Kidney (tissue), 14 donors: ENCODE data around the gene SLC6A19. TPM values are rescaled to one million over a fixed set of nuclear protein-coding genes. Genes with fewer than 3 reads are reported as not detected.

Experiments used
- DNase-seq, 5 donors: peaks; one replicate each; pipeline ENCODE4 v3.0.0-alpha.2; 2013 to 2020
- FAIRE-seq: peaks from 2 replicates; lab custom pipeline; 2012; peaks lifted over from hg19 to GRCh38; lab: Jason Lieb, UNC
- H3K27ac ChIP-seq, 2 donors: one replicate each; pipeline ENCODE4 v1.7.0; 2013; ENCODE audit warnings: low read depth in 2 of 2, low read length in 2 of 2, inconsistent platforms in 1 of 2
- H3K27me3 ChIP-seq: one replicate; pipeline ENCODE4 v1.7.1; 2013; ENCODE audit warnings: low read length, inconsistent platforms; ENCODE audit not compliant: control insufficient read depth, insufficient read depth
- H3K36me3 ChIP-seq, 3 donors: one replicate each; pipeline versions ENCODE4 v1.7.0 to v1.7.1; 2013; ENCODE audit warnings: low read length in 3 of 3, control low read depth in 1 of 3, inconsistent platforms in 1 of 3; ENCODE audit not compliant: insufficient read depth in 3 of 3, control insufficient read depth in 2 of 3
- H3K4me1 ChIP-seq, 3 donors: one replicate each; pipeline versions ENCODE4 v1.7.0 to v1.7.1; 2013; ENCODE audit warnings: low read length in 3 of 3, inconsistent platforms in 1 of 3, low read depth in 1 of 3; ENCODE audit not compliant: control insufficient read depth in 2 of 3, insufficient read depth in 2 of 3
- H3K4me3 ChIP-seq, 3 donors: one replicate each; pipeline versions ENCODE4 v1.7.0 to v1.8.1; 2013; ENCODE audit warnings: low read length in 3 of 3, control low read depth in 1 of 3, inconsistent platforms in 1 of 3
- H3K9ac ChIP-seq, 3 donors: one replicate each; pipeline versions ENCODE4 v1.7.0 to v1.7.1; 2013; ENCODE audit warnings: low read length in 3 of 3, control low read depth in 1 of 3, inconsistent platforms in 1 of 3
- H3K9me3 ChIP-seq, 3 donors: one replicate each; pipeline versions ENCODE4 v1.7.0 to v1.7.1; 2013; ENCODE audit warnings: low read length in 3 of 3, control low read depth in 1 of 3, inconsistent platforms in 1 of 3; ENCODE audit not compliant: control insufficient read depth in 2 of 3, insufficient read depth in 1 of 3
- intact Hi-C: fragments of 100-400 bp; cut with DNase I; formaldehyde crosslinking; loops from one replicate; pipeline ENCODE4 v1.11.1; 2022
- polyA plus RNA-seq: library from polyadenylated mRNA; stranded (reverse); fragments of 350-450 nt; fragmentation: Illumina TruSeq; extraction: RNeasy Lipid Tissue Mini Kit (QIAGEN cat#74804); gene quantifications from one replicate; pipeline ENCODE4 v1.2.3, GENCODE V29; 2014; ENCODE audit warnings: low read depth, low replicate concordance; ENCODE audit not compliant: insufficient read depth
- total RNA-seq: library from RNA; stranded (reverse); fragmentation: NEBNext Ultra II Directional; extraction: Animal tissue kit (Norgen Biotek cat#: 25700); gene quantifications from one replicate; pipeline ENCODE4 v1.2.1, GENCODE V29; 2021
- TF ChIP-seq, protein P1 (sequence below): IDR thresholded peaks from 3 replicates; pipeline ENCODE4 v1.5.1; 2012; ENCODE audit warnings: mild to moderate bottlenecking, moderate library complexity, borderline replicate concordance; ENCODE audit not compliant: insufficient read depth; ENCODE audit errors: extremely low read depth
- donor health status: control.
- donor health status: control.
- donor health status: control.
- donor health status: control.
- donor health status: control.
- donor health status: DM: yes; HTN: yes; CAD: no.
- donor health status: Normal renal cell carcinoma (clear cell type).

Gene SLC6A19
- total and polyA plus RNA-seq, 2 donors from 2014 or later: 2.2 to 69.3 TPM

GRCh38 chr5:1185629-1186350 lies 15.6 kb upstream of the SLC6A19 start:
- Histone ChIP-seq H3K27ac (no peak overlapping the region), H3K36me3 (no peaks in the 10 kb centered on the region), H3K27me3 (no peaks in the 10 kb centered on the region), H3K4me1 (peaks cover 0 to 8% (median 5%) of the 10 kb centered on the region in 3 donors), H3K4me3 (no peak overlapping the region), H3K9ac (no peak overlapping the region), H3K9me3 (no peaks in the 10 kb centered on the region)
- intact Hi-C loops: no loop called here
- FAIRE-seq (no peak), DNase-seq (peak in 1 of 5 donors; percentile 70)
- TF ChIP-seq, protein P1, sequence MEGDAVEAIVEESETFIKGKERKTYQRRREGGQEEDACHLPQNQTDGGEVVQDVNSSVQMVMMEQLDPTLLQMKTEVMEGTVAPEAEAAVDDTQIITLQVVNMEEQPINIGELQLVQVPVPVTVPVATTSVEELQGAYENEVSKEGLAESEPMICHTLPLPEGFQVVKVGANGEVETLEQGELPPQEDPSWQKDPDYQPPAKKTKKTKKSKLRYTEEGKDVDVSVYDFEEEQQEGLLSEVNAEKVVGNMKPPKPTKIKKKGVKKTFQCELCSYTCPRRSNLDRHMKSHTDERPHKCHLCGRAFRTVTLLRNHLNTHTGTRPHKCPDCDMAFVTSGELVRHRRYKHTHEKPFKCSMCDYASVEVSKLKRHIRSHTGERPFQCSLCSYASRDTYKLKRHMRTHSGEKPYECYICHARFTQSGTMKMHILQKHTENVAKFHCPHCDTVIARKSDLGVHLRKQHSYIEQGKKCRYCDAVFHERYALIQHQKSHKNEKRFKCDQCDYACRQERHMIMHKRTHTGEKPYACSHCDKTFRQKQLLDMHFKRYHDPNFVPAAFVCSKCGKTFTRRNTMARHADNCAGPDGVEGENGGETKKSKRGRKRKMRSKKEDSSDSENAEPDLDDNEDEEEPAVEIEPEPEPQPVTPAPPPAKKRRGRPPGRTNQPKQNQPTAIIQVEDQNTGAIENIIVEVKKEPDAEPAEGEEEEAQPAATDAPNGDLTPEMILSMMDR: no peak

DNA sequence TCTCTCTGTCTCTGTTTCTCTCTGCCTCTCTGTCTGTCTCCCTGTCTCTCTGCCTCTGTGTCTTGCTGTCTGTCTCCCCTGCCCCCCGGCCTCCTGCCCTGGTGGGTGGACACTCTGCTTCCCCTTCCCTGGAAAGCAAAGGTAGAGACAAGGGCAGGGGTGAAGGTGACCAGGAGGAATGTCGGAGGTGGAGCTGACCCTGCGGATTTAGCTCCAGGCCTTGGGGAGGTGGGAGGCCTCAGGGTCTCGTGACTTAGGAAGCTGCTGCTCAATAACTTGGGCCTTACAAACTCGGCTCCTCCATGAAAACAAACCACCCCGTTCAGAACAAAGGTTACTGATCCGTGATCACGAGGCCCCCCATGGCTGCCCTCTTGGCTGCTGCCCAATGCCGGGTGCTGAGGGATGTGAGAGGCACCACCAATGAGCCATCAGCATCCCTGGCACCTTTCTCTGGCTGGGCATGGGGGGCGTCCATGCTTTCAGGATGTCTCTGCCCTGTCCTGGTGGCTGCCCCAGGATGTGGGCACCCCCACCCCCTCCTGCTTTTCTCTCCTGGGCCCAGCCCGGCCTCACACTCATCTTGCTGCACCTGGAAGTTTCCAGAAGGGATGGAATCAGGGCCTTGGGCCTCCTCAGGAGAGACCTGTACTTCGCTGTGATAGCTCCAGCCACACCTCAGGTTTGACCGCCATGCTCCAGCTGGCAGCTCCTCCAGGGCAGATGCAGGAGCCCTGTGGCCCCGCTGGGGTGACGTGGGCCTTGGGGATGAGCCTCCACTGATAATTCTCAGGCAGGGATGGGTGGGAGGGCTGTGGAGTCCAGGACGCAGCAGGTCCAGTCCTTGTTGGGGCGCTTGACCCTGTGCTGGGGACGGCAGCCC lies 14.8 kb upstream of the SLC6A19 start:
- H3K27me3 ChIP-seq: no peaks in the 10 kb centered on the region
- intact Hi-C loops: no loop called here
- FAIRE-seq (no peak), DNase-seq (peak in 2 of 5 donors; percentile 22 to 59)
- H3K36me3 ChIP-seq: no peaks in the 10 kb centered on the region
- no peak overlapping the region for H3K9ac ChIP-seq
- H3K27ac ChIP-seq: no peak overlapping the region
- TF ChIP-seq, protein P1: no peak
- H3K4me1 ChIP-seq: peaks cover 0 to 8% (median 5%) of the 10 kb centered on the region in 3 donors
- H3K9me3 ChIP-seq: no peaks in the 10 kb centered on the region
- H3K4me3 ChIP-seq: no peak overlapping the region

- Histone ChIP-seq H3K4me3 (no peak overlapping the region), H3K9ac (no peak overlapping the region), H3K27ac (no peak overlapping the region), H3K4me1 (peaks cover 0 to 8% (median 5%) of the 10 kb centered on the region in 3 donors), H3K27me3 (no peaks in the 10 kb centered on the region), H3K36me3 (no peaks in the 10 kb centered on the region), H3K9me3 (no peaks in the 10 kb centered on the region)
- no peak for FAIRE-seq
- intact Hi-C loops: no loop called here
- DNase-seq: peak in 1 of 5 donors; percentile 50
- TF ChIP-seq, protein P1: no peak
Observed at GRCh38 chr5:1187234-1187949, 14.0 kb upstream of the SLC6A19 start.
